Effector CD4-positive, alpha-beta T cell (primary cell): Measurements from ENCODE around the gene SLC17A4.
A peak's percentile ranks its signal among the peaks of the same experiment; 100 is the strongest.

ENCODE experiments used
- DNase-seq: peaks from one replicate; pipeline ENCODE4 v3.0.0-alpha.2; 2020

The SLC17A4 gene

GRCh38 chr6:25749837-25750236, 4.7 kb upstream of the SLC17A4 start:
- DNase-seq, result no peak

- no peak for DNase-seq
Observed at GRCh38 chr6:25750906-25751305, 3.6 kb upstream of the SLC17A4 start.

GRCh38 chr6:25753079-25753478, 1.5 kb upstream of the SLC17A4 start:
- no peak for DNase-seq

GRCh38 chr6:25755483-25755882, 941 bp downstream of the SLC17A4 start:
- no peak for DNase-seq

GRCh38 chr6:25756382-25757363, 2.1 kb downstream of the SLC17A4 start:
- DNase-seq, result no peak

GRCh38 chr6:25757936-25758642, 3.5 kb downstream of the SLC17A4 start:
- DNase-seq, result no peak

- DNase-seq, result no peak
Observed at GRCh38 chr6:25764611-25765010, 10.1 kb downstream of the SLC17A4 start.

GRCh38 chr6:25768566-25768965, 14.0 kb downstream of the SLC17A4 start:
- no peak for DNase-seq

GRCh38 chr6:25769983-25770382, 15.4 kb downstream of the SLC17A4 start:
- DNase-seq, result no peak

- no peak for DNase-seq
Observed at GRCh38 chr6:25774120-25774715, 19.7 kb downstream of the SLC17A4 start.

- DNase-seq, result no peak
Observed at GRCh38 chr6:25777031-25777430, 22.5 kb downstream of the SLC17A4 start.

- DNase-seq, result no peak
Observed at GRCh38 chr6:25777856-25778649, 23.5 kb downstream of the SLC17A4 start.

- DNase-seq, result no peak
Observed at GRCh38 chr6:25781134-25781533, 26.6 kb downstream of the SLC17A4 start.

- DNase-seq, result no peak
Observed at GRCh38 chr6:25787428-25787827, 32.9 kb downstream of the SLC17A4 start.

- peak; percentile 8 for DNase-seq
Observed at GRCh38 chr6:25788305-25788922, 33.9 kb downstream of the SLC17A4 start.

- DNase-seq, result no peak
Observed at GRCh38 chr6:25789475-25789874, 34.9 kb downstream of the SLC17A4 start.

- DNase-seq, result no peak
Observed at GRCh38 chr6:25792016-25792415, 37.5 kb downstream of the SLC17A4 start.

GRCh38 chr6:25793970-25794369, 39.4 kb downstream of the SLC17A4 start:
- DNase-seq, result no peak

GRCh38 chr6:25794784-25795183, 40.2 kb downstream of the SLC17A4 start:
- DNase-seq, result no peak

- DNase-seq, result no peak
Observed at GRCh38 chr6:25801436-25801835, 46.9 kb downstream of the SLC17A4 start.

GRCh38 chr6:25804804-25805203, 50.3 kb downstream of the SLC17A4 start:
- no peak for DNase-seq

- no peak for DNase-seq
Observed at GRCh38 chr6:25815194-25815593, 60.7 kb downstream of the SLC17A4 start.
